ENCODE results near the gene TENM4.

DNA sequence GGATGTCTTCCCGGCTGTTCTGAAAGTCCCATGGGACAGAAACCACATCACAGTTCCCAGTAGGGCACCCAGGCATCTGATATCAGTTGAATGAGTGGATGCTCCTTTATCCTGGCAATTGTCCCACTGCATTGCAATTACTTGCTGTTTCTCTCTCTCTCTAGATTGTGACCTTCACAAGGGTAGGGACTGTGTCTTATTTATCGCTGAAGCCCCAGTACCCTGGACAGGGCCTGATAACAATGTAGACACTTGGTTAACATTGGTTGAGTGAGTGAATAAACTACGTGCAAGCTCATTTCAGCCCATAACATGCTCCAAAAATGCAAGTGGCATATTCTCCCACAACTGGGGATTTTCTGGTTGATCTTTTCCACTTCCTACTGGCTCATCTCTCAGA is 672.5 kb downstream of the TENM4 start:
- no peak for TF ChIP-seq RFX5 (IDR thresholded peaks at IDR 0.05; ENCODE audit: low read length)
- TF ChIP-seq, protein P1, sequence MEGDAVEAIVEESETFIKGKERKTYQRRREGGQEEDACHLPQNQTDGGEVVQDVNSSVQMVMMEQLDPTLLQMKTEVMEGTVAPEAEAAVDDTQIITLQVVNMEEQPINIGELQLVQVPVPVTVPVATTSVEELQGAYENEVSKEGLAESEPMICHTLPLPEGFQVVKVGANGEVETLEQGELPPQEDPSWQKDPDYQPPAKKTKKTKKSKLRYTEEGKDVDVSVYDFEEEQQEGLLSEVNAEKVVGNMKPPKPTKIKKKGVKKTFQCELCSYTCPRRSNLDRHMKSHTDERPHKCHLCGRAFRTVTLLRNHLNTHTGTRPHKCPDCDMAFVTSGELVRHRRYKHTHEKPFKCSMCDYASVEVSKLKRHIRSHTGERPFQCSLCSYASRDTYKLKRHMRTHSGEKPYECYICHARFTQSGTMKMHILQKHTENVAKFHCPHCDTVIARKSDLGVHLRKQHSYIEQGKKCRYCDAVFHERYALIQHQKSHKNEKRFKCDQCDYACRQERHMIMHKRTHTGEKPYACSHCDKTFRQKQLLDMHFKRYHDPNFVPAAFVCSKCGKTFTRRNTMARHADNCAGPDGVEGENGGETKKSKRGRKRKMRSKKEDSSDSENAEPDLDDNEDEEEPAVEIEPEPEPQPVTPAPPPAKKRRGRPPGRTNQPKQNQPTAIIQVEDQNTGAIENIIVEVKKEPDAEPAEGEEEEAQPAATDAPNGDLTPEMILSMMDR (IDR thresholded peaks at IDR 0.05) = no peak
- TF ChIP-seq, protein P2, sequence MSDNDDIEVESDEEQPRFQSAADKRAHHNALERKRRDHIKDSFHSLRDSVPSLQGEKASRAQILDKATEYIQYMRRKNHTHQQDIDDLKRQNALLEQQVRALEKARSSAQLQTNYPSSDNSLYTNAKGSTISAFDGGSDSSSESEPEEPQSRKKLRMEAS (IDR thresholded peaks at IDR 0.05; ENCODE audit: low read depth) = no peak
- TF ChIP-seq POLR2AphosphoS5 (IDR thresholded peaks at IDR 0.05; ENCODE audit: low read depth, low read length) = no peak
- TF ChIP-seq TEAD4 (IDR thresholded peaks at IDR 0.05; ENCODE audit: borderline replicate concordance, insufficient read depth) = no peak
- TF ChIP-seq EP300 (IDR thresholded peaks at IDR 0.05; ENCODE audit: borderline replicate concordance in 1 of 2, low read depth in 1 of 2, low read length in 1 of 2) = no peak
- TF ChIP-seq SMC3 (IDR thresholded peaks at IDR 0.05; ENCODE audit: low read depth, low read length) = no peak

Data from SK-N-SH (cell line).